ENCODE measurements around the gene PKN1. TPM values are rescaled to one million over a fixed set of nuclear protein-coding genes. Genes with fewer than 3 reads are reported as not detected.

The PKN1 gene
- total RNA-seq, 1 experiment from 2014 or later: 257 TPM

DNA sequence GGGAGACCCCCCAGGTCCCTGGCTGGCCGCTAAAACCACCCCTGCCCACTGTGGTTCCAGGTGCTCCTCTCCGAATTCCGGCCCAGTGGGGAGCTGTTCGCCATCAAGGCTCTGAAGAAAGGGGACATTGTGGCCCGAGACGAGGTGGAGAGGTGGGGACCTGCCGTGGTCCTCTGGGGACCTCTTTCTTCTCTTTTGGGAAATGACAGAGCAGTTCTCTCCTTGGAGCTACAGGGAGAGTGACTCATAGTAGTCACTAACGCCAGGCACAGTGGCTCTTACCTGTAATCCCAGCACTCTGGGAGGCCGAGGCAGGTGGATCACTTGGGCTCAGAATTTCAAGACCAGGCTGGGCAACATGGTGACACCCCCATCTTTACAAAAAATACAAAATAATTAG is 34.7 kb downstream of the PKN1 start:
- H3K4me1 ChIP-seq (replicated peaks; ENCODE audit: insufficient read depth): no peaks in the 10 kb centered on the region
- H3K9me3 ChIP-seq (ENCODE audit: insufficient read depth, low read depth): no peaks in the 10 kb centered on the region; the same call in 1 of the 2 replicates
- H3K79me2 ChIP-seq (ENCODE audit: low read depth): no peaks in the 10 kb centered on the region
- no peak overlapping the region for H3K4me3 ChIP-seq
- no TSS peak for BruUV-seq (replicated peaks)
- no peak for TF ChIP-seq EZH2 (IDR thresholded peaks at IDR 0.05; ENCODE audit: low read depth)
- TF ChIP-seq, protein P1, sequence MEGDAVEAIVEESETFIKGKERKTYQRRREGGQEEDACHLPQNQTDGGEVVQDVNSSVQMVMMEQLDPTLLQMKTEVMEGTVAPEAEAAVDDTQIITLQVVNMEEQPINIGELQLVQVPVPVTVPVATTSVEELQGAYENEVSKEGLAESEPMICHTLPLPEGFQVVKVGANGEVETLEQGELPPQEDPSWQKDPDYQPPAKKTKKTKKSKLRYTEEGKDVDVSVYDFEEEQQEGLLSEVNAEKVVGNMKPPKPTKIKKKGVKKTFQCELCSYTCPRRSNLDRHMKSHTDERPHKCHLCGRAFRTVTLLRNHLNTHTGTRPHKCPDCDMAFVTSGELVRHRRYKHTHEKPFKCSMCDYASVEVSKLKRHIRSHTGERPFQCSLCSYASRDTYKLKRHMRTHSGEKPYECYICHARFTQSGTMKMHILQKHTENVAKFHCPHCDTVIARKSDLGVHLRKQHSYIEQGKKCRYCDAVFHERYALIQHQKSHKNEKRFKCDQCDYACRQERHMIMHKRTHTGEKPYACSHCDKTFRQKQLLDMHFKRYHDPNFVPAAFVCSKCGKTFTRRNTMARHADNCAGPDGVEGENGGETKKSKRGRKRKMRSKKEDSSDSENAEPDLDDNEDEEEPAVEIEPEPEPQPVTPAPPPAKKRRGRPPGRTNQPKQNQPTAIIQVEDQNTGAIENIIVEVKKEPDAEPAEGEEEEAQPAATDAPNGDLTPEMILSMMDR (conservative IDR thresholded peaks at IDR 0.05): peak; percentile 47
- peaks cover 24% of the 10 kb centered on the region for H3F3A ChIP-seq (ENCODE audit: insufficient read depth, low read depth)
- POLR2A ChIA-PET (ENCODE audit: unreplicated experiment): no interaction called here
- CTCF ChIA-PET: interaction anchor here (0.6 to 0.8 kb wide), 4 partner anchors 34 to 695 kb away, joined by 3 to 12 read pairs (median 4); no protein-coding TSS in a partner anchor
- peak in 1 of 2 experiments; percentile 51 for DNase-seq
- H3K27me3 ChIP-seq (ENCODE audit: insufficient read depth, low read depth): no peaks in the 10 kb centered on the region
- peaks cover 21% of the 10 kb centered on the region for H4K20me1 ChIP-seq (ENCODE audit: insufficient read depth)
- H3K36me3 ChIP-seq (ENCODE audit: low read depth): peaks cover 32% of the 10 kb centered on the region
- no peak overlapping the region for H3K27ac ChIP-seq
- H3K4me2 ChIP-seq: no peak overlapping the region
- intact Hi-C loops (cut with micrococcal nuclease; ENCODE audit: unreplicated experiment): no loop called here
- no peak overlapping the region for H2AFZ ChIP-seq
- no peaks in the 10 kb centered on the region for H3K9me2 ChIP-seq (ENCODE audit: insufficient read depth)

DNA sequence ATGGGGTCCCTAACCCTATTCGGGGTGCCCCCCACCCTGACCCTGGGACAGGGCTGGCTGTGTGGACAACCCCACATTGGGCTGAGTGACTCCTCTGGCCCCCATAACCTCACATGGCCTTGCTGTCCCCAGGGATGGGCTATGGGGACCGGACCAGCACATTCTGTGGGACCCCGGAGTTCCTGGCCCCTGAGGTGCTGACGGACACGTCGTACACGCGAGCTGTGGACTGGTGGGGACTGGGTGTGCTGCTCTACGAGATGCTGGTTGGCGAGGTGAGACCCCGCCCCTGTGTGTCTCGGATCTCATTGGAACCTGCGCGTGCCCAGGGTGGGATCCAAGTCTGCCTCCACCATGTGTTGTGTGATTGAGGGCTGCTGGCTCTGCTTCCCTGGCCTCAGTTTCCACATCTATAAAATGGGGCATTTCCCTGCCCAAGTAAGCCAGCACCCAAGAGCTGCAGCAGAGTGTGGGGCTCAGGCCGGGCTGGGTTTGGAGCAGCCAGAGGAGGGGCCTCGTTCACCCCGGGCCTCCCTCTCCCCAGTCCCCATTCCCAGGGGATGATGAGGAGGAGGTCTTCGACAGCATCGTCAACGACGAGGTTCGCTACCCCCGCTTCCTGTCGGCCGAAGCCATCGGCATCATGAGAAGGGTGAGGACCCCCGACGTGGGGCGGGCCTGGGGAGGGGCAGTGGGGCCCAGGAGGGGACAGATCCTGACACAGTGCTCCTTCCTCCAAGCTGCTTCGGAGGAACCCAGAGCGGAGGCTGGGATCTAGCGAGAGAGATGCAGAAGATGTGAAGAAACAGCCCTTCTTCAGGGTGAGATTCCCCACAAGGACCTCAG is 37.1 kb downstream of the PKN1 start:
- ChIA-PET POLR2A (ENCODE audit: unreplicated experiment) (no interaction called here), CTCF (no interaction called here)
- H3F3A ChIP-seq (ENCODE audit: insufficient read depth, low read depth): peaks cover 36% of the 10 kb centered on the region
- H3K4me2 ChIP-seq: no peak overlapping the region
- H4K20me1 ChIP-seq (ENCODE audit: insufficient read depth): peaks cover 24% of the 10 kb centered on the region
- intact Hi-C loops (cut with micrococcal nuclease; ENCODE audit: unreplicated experiment): no loop called here
- H3K36me3 ChIP-seq (ENCODE audit: low read depth): peaks cover 26% of the 10 kb centered on the region
- H3K27me3 ChIP-seq (ENCODE audit: insufficient read depth, low read depth): no peaks in the 10 kb centered on the region
- H3K4me1 ChIP-seq (replicated peaks; ENCODE audit: insufficient read depth): 0 out of 2 replicates have a peak, but pooled peaks cover under 1% of the 10 kb centered on the region
- no peak overlapping the region for H2AFZ ChIP-seq
- DNase-seq: no peak
- H3K9me3 ChIP-seq (ENCODE audit: insufficient read depth, low read depth): no peaks in the 10 kb centered on the region; the same call in 1 of the 2 replicates
- no peak overlapping the region for H3K4me3 ChIP-seq
- no peak overlapping the region for H3K27ac ChIP-seq
- TF ChIP-seq, protein P1 (conservative IDR thresholded peaks at IDR 0.05): no peak
- TF ChIP-seq EZH2 (IDR thresholded peaks at IDR 0.05; ENCODE audit: low read depth): no peak
- H3K79me2 ChIP-seq (ENCODE audit: low read depth): no peaks in the 10 kb centered on the region
- TSS peak; percentile 28 for BruUV-seq (replicated peaks)
- H3K9me2 ChIP-seq (ENCODE audit: insufficient read depth): no peaks in the 10 kb centered on the region

DNA sequence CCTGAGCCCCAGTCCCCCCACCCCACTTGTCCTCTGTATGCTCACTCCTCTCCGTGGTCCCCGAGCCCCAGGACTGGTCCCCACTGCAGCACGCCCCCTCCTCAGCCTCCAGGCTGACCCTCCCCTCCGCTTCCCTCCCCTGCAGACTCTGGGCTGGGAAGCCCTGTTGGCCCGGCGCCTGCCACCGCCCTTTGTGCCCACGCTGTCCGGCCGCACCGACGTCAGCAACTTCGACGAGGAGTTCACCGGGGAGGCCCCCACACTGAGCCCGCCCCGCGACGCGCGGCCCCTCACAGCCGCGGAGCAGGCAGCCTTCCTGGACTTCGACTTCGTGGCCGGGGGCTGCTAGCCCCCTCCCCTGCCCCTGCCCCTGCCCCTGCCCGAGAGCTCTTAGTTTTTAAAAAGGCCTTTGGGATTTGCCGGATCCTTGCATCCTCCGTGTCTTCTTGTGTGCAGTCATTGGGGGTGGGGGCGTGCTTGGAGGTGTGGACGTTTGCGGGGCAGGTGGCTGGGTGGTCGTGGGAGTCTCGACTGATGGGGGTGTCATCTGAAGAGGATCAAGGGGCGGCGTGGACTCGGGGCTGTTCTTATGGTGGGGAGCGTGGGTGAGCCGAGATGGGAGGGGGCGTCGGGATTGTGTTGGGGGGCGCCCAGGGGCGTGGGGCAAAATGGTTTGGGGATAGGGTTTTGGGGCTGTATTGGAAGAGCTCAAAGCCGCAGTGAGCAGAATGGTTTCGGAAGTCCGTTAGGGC is 38.5 kb downstream of the PKN1 start:
- no peak overlapping the region for H3K27ac ChIP-seq
- CTCF ChIA-PET: interaction anchor here (0.6 to 0.7 kb wide), 4 partner anchors 17 to 901 kb away, joined by 4 to 13 read pairs (median 8); no protein-coding TSS in a partner anchor
- POLR2A ChIA-PET (ENCODE audit: unreplicated experiment): no interaction called here

More for the DNA sequence above, 38.5 kb downstream of the PKN1 start:
- no peaks in the 10 kb centered on the region for H3K79me2 ChIP-seq (ENCODE audit: low read depth)
- H3F3A ChIP-seq (ENCODE audit: insufficient read depth, low read depth): peaks cover 44% of the 10 kb centered on the region
- no peaks in the 10 kb centered on the region for H3K9me3 ChIP-seq (ENCODE audit: insufficient read depth, low read depth)
- no peak overlapping the region for H2AFZ ChIP-seq
- H3K36me3 ChIP-seq (ENCODE audit: low read depth): peaks cover 25% of the 10 kb centered on the region
- no peaks in the 10 kb centered on the region for H3K27me3 ChIP-seq (ENCODE audit: insufficient read depth, low read depth)
- no peak for DNase-seq
- TF ChIP-seq, protein P1 (conservative IDR thresholded peaks at IDR 0.05): no peak
- TF ChIP-seq EZH2 (IDR thresholded peaks at IDR 0.05; ENCODE audit: low read depth): no peak
- BruUV-seq (replicated peaks): no TSS peak
- no peak overlapping the region for H3K4me3 ChIP-seq
- no peaks in the 10 kb centered on the region for H3K9me2 ChIP-seq (ENCODE audit: insufficient read depth)
- H3K4me2 ChIP-seq: no peak overlapping the region
- H4K20me1 ChIP-seq (ENCODE audit: insufficient read depth): peaks cover 18% of the 10 kb centered on the region
- H3K4me1 ChIP-seq (replicated peaks; ENCODE audit: insufficient read depth): peaks cover 13% of the 10 kb centered on the region
- intact Hi-C loops (cut with micrococcal nuclease; ENCODE audit: unreplicated experiment): no loop called here

Measured in PC-9 (cell line).